Nephron (organoid): ENCODE measurements around the gene NEIL3.

Source experiments
- H3K27ac Mint-ChIP-seq, 3 experiments: 2 replicates each; pipeline ENCODE4 v1.8.0; 2020; ENCODE audit warnings: mixed read lengths in 3 of 3, mild to moderate bottlenecking in 2 of 3, moderate library complexity in 1 of 3
- H3K27me3 Mint-ChIP-seq: 2 replicates; pipeline ENCODE4 v1.8.0; 2021; ENCODE audit warnings: low read depth, mild to moderate bottlenecking, moderate library complexity, mixed read lengths
- H3K36me3 Mint-ChIP-seq: 2 replicates; pipeline ENCODE4 v1.8.0; 2020; ENCODE audit warnings: low read depth, mixed read lengths
- H3K4me1 Mint-ChIP-seq: 2 replicates; pipeline ENCODE4 v1.8.0; 2020; ENCODE audit warnings: mixed read lengths
- H3K4me3 Mint-ChIP-seq, 3 experiments: 2 replicates each; pipeline ENCODE4 v1.8.0; 2020; ENCODE audit warnings: mild to moderate bottlenecking in 3 of 3, mixed read lengths in 3 of 3, moderate library complexity in 2 of 3
- H3K9me3 Mint-ChIP-seq: 2 replicates; pipeline ENCODE4 v1.8.0; 2020; ENCODE audit warnings: mixed read lengths
- TF ChIP-seq, protein P1 (sequence below), 3 experiments: fragments of 200-600 bp; sonication (generic); IDR thresholded peaks; one replicate each; pipeline ENCODE4 v1.5.0; 2021; ENCODE audit warnings: antibody characterized with exemption in 3 of 3; ENCODE audit not compliant: unreplicated experiment in 3 of 3

Gene NEIL3

GRCh38 chr4:177332119-177332518 lies 22.4 kb downstream of the NEIL3 start:
- Mint-ChIP-seq H3K27me3 (no peaks in the 10 kb centered on the region), H3K9me3 (peaks cover 19% of the 10 kb centered on the region), H3K36me3 (peaks cover 38% of the 10 kb centered on the region), H3K4me1 (no peaks in the 10 kb centered on the region), H3K4me3 (no peak overlapping the region), H3K27ac (no peak overlapping the region)
- TF ChIP-seq, protein P1, sequence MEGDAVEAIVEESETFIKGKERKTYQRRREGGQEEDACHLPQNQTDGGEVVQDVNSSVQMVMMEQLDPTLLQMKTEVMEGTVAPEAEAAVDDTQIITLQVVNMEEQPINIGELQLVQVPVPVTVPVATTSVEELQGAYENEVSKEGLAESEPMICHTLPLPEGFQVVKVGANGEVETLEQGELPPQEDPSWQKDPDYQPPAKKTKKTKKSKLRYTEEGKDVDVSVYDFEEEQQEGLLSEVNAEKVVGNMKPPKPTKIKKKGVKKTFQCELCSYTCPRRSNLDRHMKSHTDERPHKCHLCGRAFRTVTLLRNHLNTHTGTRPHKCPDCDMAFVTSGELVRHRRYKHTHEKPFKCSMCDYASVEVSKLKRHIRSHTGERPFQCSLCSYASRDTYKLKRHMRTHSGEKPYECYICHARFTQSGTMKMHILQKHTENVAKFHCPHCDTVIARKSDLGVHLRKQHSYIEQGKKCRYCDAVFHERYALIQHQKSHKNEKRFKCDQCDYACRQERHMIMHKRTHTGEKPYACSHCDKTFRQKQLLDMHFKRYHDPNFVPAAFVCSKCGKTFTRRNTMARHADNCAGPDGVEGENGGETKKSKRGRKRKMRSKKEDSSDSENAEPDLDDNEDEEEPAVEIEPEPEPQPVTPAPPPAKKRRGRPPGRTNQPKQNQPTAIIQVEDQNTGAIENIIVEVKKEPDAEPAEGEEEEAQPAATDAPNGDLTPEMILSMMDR (IDR thresholded peaks at IDR 0.05; ENCODE audit: unreplicated experiment in 3 of 3) = no peak

DNA sequence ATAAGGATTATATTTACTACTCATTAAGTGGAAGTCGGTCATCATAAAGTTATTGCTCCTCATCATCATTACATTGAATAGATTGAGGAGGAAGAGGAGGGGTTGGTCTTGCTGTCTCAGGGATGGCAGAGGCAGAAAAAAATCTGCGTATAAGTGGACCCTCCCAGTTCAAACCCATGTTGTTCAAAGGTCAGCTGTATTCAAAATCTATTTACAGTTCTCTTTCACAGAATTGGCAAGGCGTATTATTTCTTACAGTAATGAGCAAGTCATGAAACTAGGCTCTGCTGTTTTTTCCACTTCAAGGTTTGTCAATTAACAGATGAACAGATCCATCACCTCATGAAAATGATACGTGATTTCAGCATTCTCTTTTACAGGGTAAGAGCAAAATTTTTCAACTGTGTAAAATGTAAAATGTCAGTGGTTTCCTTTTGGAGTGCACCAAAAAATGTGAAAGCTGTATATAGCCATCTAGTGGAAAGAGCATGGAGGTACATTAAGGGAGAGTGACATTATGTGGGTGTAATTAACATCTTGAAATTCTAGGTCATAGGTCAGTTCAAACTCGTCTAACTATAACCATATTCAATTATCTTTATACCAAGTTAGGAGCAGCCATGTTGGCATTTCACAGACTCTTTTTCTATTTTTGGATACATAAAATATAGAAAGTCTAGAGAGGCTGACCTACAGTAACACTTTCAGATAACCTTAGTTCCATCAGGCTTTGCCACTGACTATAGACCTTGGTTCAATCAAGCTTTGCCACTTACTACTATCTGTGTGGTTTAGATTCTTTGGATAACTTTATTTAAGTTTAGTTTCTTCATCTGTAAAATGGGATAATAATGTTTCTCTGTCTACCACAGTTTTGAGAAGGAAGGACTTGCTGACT lies 30.1 kb downstream of the NEIL3 start:
- Mint-ChIP-seq H3K36me3 (peaks cover 13% of the 10 kb centered on the region), H3K27me3 (no peaks in the 10 kb centered on the region), H3K4me3 (no peak overlapping the region), H3K4me1 (no peaks in the 10 kb centered on the region), H3K27ac (no peak overlapping the region), H3K9me3 (no peaks in the 10 kb centered on the region)
- TF ChIP-seq, protein P1 (IDR thresholded peaks at IDR 0.05; ENCODE audit: unreplicated experiment in 3 of 3) = peak; percentile 62 to 67 (median 63)

- Mint-ChIP-seq H3K4me1 (no peaks in the 10 kb centered on the region), H3K36me3 (peaks cover 23% of the 10 kb centered on the region), H3K4me3 (no peak overlapping the region), H3K9me3 (no peaks in the 10 kb centered on the region), H3K27ac (no peak overlapping the region), H3K27me3 (no peaks in the 10 kb centered on the region)
- TF ChIP-seq, protein P1 (IDR thresholded peaks at IDR 0.05; ENCODE audit: unreplicated experiment in 3 of 3) = no peak
Measured at GRCh38 chr4:177348348-177348747, 38.7 kb downstream of the NEIL3 start.

DNA sequence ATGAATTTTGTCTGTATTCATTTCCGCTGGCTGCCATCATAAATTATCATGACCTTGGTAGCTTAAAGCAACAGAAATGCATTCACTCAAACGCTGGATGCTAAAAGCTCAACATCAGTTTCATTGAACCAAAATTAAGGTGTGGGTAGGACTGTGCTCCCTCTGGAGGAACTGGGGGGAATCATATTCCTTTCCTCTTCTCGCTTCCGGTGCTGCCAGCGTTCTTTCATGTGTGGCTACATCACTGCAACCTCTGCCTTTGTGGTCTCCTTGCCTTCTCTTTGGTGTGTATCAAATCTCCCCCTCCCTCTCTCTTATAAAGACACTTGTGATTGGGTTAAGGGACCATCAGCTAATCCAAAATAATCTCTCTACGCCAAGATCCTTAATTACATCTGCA lies 39.5 kb downstream of the NEIL3 start:
- Mint-ChIP-seq H3K4me1 (no peaks in the 10 kb centered on the region), H3K36me3 (peaks cover 24% of the 10 kb centered on the region), H3K27me3 (no peaks in the 10 kb centered on the region), H3K27ac (no peak overlapping the region), H3K4me3 (no peak overlapping the region), H3K9me3 (no peaks in the 10 kb centered on the region)
- TF ChIP-seq, protein P1 (IDR thresholded peaks at IDR 0.05; ENCODE audit: unreplicated experiment in 3 of 3) = no peak

DNA sequence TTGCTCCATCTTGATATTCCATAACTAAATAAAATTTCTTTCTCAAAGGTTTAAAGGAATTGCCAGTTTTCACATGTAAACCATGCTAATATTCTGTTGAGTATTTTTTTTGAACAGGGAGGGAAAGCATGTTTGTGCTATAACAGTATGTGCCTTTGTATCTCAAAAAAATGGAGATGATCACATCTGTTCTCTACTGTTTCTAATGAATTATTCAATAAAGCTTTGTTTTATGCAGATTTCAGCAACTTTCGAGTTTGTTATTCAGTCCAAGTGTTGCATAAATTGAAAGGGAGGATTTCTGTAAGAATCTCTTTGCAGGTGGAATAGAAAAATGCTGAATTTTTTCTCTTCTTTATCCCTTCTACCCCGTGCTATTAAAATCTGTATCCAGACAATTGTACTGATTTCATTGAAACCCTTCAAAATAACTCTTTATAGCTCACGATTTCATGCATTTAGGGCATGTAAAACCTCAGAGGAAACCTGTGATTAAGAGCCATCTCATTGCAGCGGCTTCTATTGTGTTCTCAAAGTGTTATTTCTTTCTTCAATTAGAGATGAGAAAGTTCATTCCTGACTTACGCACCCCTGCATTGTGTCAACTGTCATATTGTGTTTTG lies 42.1 kb downstream of the NEIL3 start:
- no peaks in the 10 kb centered on the region for H3K9me3 Mint-ChIP-seq

More for the DNA sequence above, 42.1 kb downstream of the NEIL3 start:
- H3K27me3 Mint-ChIP-seq = no peaks in the 10 kb centered on the region
- peaks cover 20% of the 10 kb centered on the region for H3K36me3 Mint-ChIP-seq
- no peak overlapping the region for H3K27ac Mint-ChIP-seq
- TF ChIP-seq, protein P1 (IDR thresholded peaks at IDR 0.05; ENCODE audit: unreplicated experiment in 3 of 3) = no peak
- no peaks in the 10 kb centered on the region for H3K4me1 Mint-ChIP-seq
- H3K4me3 Mint-ChIP-seq = no peak overlapping the region
